ENCODE data around the gene SULT1C2. TPM values are rescaled to one million over a fixed set of nuclear protein-coding genes. Genes with fewer than 3 reads are reported as not detected.

The SULT1C2 gene
- total RNA-seq, 1 experiment from 2014 or later: 3.9 TPM

DNA sequence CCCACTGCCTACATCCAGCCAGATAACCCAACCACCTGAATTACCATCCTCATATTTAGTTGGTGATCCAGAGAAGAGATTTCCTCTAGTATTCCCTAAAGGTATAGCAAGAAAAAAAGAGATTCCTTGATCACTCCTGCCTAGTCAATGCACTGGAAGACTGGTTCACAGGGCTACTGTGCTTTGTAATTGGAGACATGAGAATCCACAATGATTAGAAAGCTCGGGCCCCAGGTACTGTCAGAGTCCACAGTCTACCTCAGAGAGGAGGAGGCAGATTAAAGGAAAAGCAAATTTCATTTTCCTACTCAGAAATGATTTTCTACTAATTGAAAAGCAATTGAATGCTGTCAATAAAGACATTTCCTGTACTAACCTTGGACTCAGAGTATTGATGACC lies 26.7 kb upstream of the SULT1C2 start:
- DNase-seq (ENCODE audit: low read depth, low spot score) (no peak), ATAC-seq (no peak)
- Histone ChIP-seq H3K4me3 (replicated peaks in 1 of 2; ENCODE audit: low read depth in 1 of 2, low read length in 2 of 2) (no peak overlapping the region), H3K9me2 (ENCODE audit: insufficient read depth) (no peaks in the 10 kb centered on the region), H3K9ac (ENCODE audit: low read length) (no peak overlapping the region), H3K36me3 (ENCODE audit: control insufficient read depth in 1 of 2, insufficient read depth in 2 of 2, low read length in 2 of 2) (no peaks in the 10 kb centered on the region), H2AFZ (ENCODE audit: low read depth, low read length, poor library complexity, severe bottlenecking) (no peak overlapping the region), H3K79me2 (ENCODE audit: insufficient read depth, low read length) (no peaks in the 10 kb centered on the region), H3K4me2 (ENCODE audit: low read length) (no peak overlapping the region), H3K27ac (ENCODE audit: low read depth, low read length) (no peak overlapping the region), H3K4me1 (ENCODE audit: control insufficient read depth in 1 of 2, insufficient read depth in 2 of 2, low read length in 2 of 2) (no peaks in the 10 kb centered on the region), H4K20me1 (ENCODE audit: insufficient read depth) (no peaks in the 10 kb centered on the region), H3K27me3 (ENCODE audit: insufficient read depth, low read length) (peaks cover 5% of the 10 kb centered on the region; the same call in 1 of the 2 replicates), H3K9me3 (ENCODE audit: control insufficient read depth in 1 of 2, insufficient read depth in 1 of 2, low read depth in 1 of 2, low read length in 2 of 2) (no peaks in the 10 kb centered on the region)
- intact Hi-C loops (cut with micrococcal nuclease): no loop called here
- RAD21 ChIA-PET (ENCODE audit: low non-redundant PET in 1 of 2, low total read pairs in 2 of 2, uncharacterized antibody in 2 of 2, unreplicated experiment in 2 of 2): no interaction called here
- BruUV-seq (replicated peaks): no TSS peak
- POLR2A ChIA-PET: no interaction called here
- TF ChIP-seq CBX3 (IDR thresholded peaks at IDR 0.05; ENCODE audit: low read depth): no peak
- no peak for TF ChIP-seq SIN3A (IDR thresholded peaks at IDR 0.05; ENCODE audit: low read depth)
- TF ChIP-seq, protein P1, sequence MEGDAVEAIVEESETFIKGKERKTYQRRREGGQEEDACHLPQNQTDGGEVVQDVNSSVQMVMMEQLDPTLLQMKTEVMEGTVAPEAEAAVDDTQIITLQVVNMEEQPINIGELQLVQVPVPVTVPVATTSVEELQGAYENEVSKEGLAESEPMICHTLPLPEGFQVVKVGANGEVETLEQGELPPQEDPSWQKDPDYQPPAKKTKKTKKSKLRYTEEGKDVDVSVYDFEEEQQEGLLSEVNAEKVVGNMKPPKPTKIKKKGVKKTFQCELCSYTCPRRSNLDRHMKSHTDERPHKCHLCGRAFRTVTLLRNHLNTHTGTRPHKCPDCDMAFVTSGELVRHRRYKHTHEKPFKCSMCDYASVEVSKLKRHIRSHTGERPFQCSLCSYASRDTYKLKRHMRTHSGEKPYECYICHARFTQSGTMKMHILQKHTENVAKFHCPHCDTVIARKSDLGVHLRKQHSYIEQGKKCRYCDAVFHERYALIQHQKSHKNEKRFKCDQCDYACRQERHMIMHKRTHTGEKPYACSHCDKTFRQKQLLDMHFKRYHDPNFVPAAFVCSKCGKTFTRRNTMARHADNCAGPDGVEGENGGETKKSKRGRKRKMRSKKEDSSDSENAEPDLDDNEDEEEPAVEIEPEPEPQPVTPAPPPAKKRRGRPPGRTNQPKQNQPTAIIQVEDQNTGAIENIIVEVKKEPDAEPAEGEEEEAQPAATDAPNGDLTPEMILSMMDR (IDR thresholded peaks at IDR 0.05 in 2 of 3, conservative IDR thresholded peaks at IDR 0.05 in 1 of 3; ENCODE audit: borderline replicate concordance in 1 of 3, insufficient read depth in 1 of 3, low read depth in 2 of 3, low read length in 2 of 3): no peak
- no peak for TF ChIP-seq ZNF274 (IDR thresholded peaks at IDR 0.05; ENCODE audit: low read depth, low read length)
- no peak for TF ChIP-seq POLR2A (IDR thresholded peaks at IDR 0.05; ENCODE audit: borderline replicate concordance, extremely low read depth, insufficient read depth, insufficient read length)
- TF ChIP-seq, protein P2, sequence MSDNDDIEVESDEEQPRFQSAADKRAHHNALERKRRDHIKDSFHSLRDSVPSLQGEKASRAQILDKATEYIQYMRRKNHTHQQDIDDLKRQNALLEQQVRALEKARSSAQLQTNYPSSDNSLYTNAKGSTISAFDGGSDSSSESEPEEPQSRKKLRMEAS (IDR thresholded peaks at IDR 0.05): no peak
- no peak for TF ChIP-seq EZH2phosphoT487 (IDR thresholded peaks at IDR 0.05; ENCODE audit: borderline replicate concordance)
- no peak for TF ChIP-seq EGR1 (IDR thresholded peaks at IDR 0.05; ENCODE audit: low read depth)
- TF ChIP-seq JUND (IDR thresholded peaks at IDR 0.05): no peak
- TF ChIP-seq EZH2 (IDR thresholded peaks at IDR 0.05): no peak
- TF ChIP-seq, protein P3, sequence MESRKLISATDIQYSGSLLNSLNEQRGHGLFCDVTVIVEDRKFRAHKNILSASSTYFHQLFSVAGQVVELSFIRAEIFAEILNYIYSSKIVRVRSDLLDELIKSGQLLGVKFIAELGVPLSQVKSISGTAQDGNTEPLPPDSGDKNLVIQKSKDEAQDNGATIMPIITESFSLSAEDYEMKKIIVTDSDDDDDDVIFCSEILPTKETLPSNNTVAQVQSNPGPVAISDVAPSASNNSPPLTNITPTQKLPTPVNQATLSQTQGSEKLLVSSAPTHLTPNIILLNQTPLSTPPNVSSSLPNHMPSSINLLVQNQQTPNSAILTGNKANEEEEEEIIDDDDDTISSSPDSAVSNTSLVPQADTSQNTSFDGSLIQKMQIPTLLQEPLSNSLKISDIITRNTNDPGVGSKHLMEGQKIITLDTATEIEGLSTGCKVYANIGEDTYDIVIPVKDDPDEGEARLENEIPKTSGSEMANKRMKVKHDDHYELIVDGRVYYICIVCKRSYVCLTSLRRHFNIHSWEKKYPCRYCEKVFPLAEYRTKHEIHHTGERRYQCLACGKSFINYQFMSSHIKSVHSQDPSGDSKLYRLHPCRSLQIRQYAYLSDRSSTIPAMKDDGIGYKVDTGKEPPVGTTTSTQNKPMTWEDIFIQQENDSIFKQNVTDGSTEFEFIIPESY (IDR thresholded peaks at IDR 0.05; ENCODE audit: extremely low read depth, insufficient replicate concordance, low read length): no peak
- TF ChIP-seq RAD21 (IDR thresholded peaks at IDR 0.05; ENCODE audit: low read depth): no peak
- TF ChIP-seq, protein P4, sequence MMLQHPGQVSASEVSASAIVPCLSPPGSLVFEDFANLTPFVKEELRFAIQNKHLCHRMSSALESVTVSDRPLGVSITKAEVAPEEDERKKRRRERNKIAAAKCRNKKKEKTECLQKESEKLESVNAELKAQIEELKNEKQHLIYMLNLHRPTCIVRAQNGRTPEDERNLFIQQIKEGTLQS (IDR thresholded peaks at IDR 0.05): no peak
- TF ChIP-seq POLR2AphosphoS5 (IDR thresholded peaks at IDR 0.05; ENCODE audit: low read depth, low read length): no peak
- TF ChIP-seq ZFX (IDR thresholded peaks at IDR 0.05): no peak
- TF ChIP-seq SP1 (IDR thresholded peaks at IDR 0.05; ENCODE audit: low read depth): no peak
- CTCF ChIA-PET: no interaction called here
